Lower leg skin (tissue), 3 donors: ENCODE results near the gene OGFOD2.

ENCODE experiments used
- CTCF ChIP-seq, 3 donors: fragments of 450-650 bp; IDR thresholded peaks; one replicate each; pipeline ENCODE4 v1.5.1; 2016; ENCODE audit warnings: antibody characterized with exemption in 3 of 3, mild to moderate bottlenecking in 3 of 3, moderate library complexity in 2 of 3
- POLR2A ChIP-seq, 2 donors: fragments of 450-650 bp; IDR thresholded peaks; one replicate each; pipeline ENCODE4 v1.6.1; 2016 to 2017; ENCODE audit warnings: antibody characterized with exemption in 2 of 2, mild to moderate bottlenecking in 1 of 2, moderate library complexity in 1 of 2

- TF ChIP-seq CTCF (IDR thresholded peaks at IDR 0.05) (no peak), POLR2A (IDR thresholded peaks at IDR 0.05) (no peak)
These were observed 25.5 kb downstream of the OGFOD2 start for GRCh38 chr12:123000578-123000977.
